Spleen (tissue), 11 donors: ENCODE data around the gene R3HDML. TPM values are rescaled to one million over a fixed set of nuclear protein-coding genes. Genes with fewer than 3 reads are reported as not detected.

Experiments used
- DNase-seq: peaks from one replicate; pipeline ENCODE4 v3.0.0-alpha.2; 2020
- H3K27ac ChIP-seq, 8 donors: fragments of 200-600 bp; sonication (generic) in 7 of 8; 1 replicate in 4 of 8; 2 replicates in 4 of 8; pipeline versions ENCODE4 v1.5.0 to v1.8.0; 2016 to 2021; ENCODE audit warnings: inconsistent platforms in 4 of 8, mild to moderate bottlenecking in 4 of 8, moderate library complexity in 1 of 8
- H3K27me3 ChIP-seq, 7 donors: fragments of 200-600 bp; sonication (generic) in 6 of 7; replicated peaks in 1 of 7; 1 replicate in 4 of 7; 2 replicates in 3 of 7; pipeline versions ENCODE4 v1.5.0 to v1.8.0; 2016 to 2021; ENCODE audit warnings: inconsistent platforms in 3 of 7, mild to moderate bottlenecking in 1 of 7
- H3K36me3 ChIP-seq, 6 donors: fragments of 200-600 bp; sonication (generic) in 5 of 6; 1 replicate in 4 of 6; 2 replicates in 2 of 6; pipeline versions ENCODE4 v1.5.0 to v1.8.0; 2016 to 2021; ENCODE audit warnings: inconsistent platforms in 2 of 6
- H3K4me1 ChIP-seq, 6 donors: fragments of 200-600 bp; sonication (generic) in 5 of 6; 1 replicate in 3 of 6; 2 replicates in 3 of 6; pipeline versions ENCODE4 v1.5.0 to v1.8.0; 2016 to 2021; ENCODE audit warnings: inconsistent platforms in 3 of 6
- H3K4me3 ChIP-seq, 8 donors: fragments of 200-600 bp; sonication (generic) in 7 of 8; 1 replicate in 4 of 8; 2 replicates in 4 of 8; pipeline versions ENCODE4 v1.5.0 to v1.8.0; 2016 to 2021; ENCODE audit warnings: inconsistent platforms in 4 of 8, mild to moderate bottlenecking in 4 of 8, moderate library complexity in 2 of 8
- H3K9me3 ChIP-seq, 8 donors: fragments of 200-600 bp; sonication (generic) in 7 of 8; 1 replicate in 4 of 8; 2 replicates in 4 of 8; pipeline versions ENCODE4 v1.5.0 to v1.8.0; 2016 to 2021; ENCODE audit warnings: inconsistent platforms in 4 of 8
- CTCF ChIP-seq, 11 experiments: fragments of 200-600 bp in 7 of 11; fragments of 450-650 bp in 4 of 11; sonication (generic) in 4 of 11; IDR thresholded peaks in 8 of 11; conservative IDR thresholded peaks in 3 of 11; 1 replicate in 7 of 11; 2 replicates in 4 of 11; pipeline versions ENCODE4 v1.4.0 to v1.8.0; 2016 to 2021; ENCODE audit warnings: antibody characterized with exemption in 11 of 11, inconsistent platforms in 4 of 11, mild to moderate bottlenecking in 1 of 11
- POLR2A ChIP-seq, 3 donors: fragments of 450-650 bp; IDR thresholded peaks; one replicate each; pipeline ENCODE4 v1.5.1; 2017; ENCODE audit warnings: antibody characterized with exemption in 3 of 3, mild to moderate bottlenecking in 1 of 3
- POLR2AphosphoS5 ChIP-seq, 3 donors: sonication (generic); formaldehyde crosslinking; IDR thresholded peaks; one replicate each; pipeline ENCODE4 v1.5.1; 2017; ENCODE audit warnings: antibody characterized with exemption in 3 of 3
- WGBS, 5 donors: extraction: QIAGEN DNeasy Blood & Tissue Kit in 3 of 5; methylation state at CpG; one replicate each; pipeline versions ENCODE4 v1.1.5 to v1.1.7; 2013 to 2018; 5-methylcytosine and 5-hydroxymethylcytosine counted together
- intact Hi-C: fragments of 100-400 bp; cut with DNase I; formaldehyde crosslinking; loops from one replicate; pipeline ENCODE4 v1.15.0; 2023; ENCODE audit warnings: low total_unique reads
- polyA plus RNA-seq, 3 donors: library from polyadenylated mRNA; stranded (reverse); fragments of 200-250 nt; gene quantifications; one replicate each; pipeline ENCODE4 v1.2.1, GENCODE V29; 2013
- total RNA-seq, 7 donors: library from RNA; depleted of rRNA in 3 of 7; stranded (reverse); fragments of >200 nt in 3 of 7; fragmentation: NEBNext Ultra II Directional in 4 of 7; extraction: Animal tissue kit (Norgen Biotek cat#: 25700) in 4 of 7; gene quantifications; one replicate each; pipeline versions ENCODE4 v1.1.0 to v1.2.1, GENCODE V29; 2016 to 2021
- donor health status: healthy with polysubstance abuse.
- donor health status: DM: no; HTN: no; CAD: no; lungs with moderate emphysema.
- donor health status: DM: no; HTN: no; CAD: no.
- donor health status: Bipolar disorder and iron deficiency.
- donor health status: healthy.
- donor health status: DM: no; HTN: no; CAD: no.
- donor health status: DM: yes; HTN: yes; CAD: no.

The R3HDML gene
- total and polyA plus RNA-seq, 10 donors, result not detected

DNA sequence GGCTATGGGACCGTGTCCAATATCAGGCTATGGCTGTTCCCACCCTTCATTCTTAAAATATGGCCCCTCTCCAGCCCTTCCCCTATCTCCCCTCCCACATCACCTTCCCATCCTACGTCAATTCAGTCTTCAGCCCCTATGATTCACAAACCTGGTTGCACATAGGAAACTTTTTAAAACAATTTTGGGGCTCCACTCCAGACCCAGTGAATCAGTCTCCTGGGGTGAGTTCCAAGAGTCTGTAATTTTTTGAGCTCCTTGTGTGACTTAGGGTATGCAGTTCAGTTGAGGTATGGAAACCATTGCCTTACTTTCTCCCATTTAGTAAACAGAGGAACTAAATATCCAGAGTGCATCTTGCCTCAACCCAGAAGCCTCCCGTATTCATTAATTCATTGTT, 24.2 kb downstream of the R3HDML start:
- Histone ChIP-seq H3K4me1 (no peaks in the 10 kb centered on the region), H3K36me3 (no peaks in the 10 kb centered on the region), H3K4me3 (no peak overlapping the region), H3K27ac (no peak overlapping the region), H3K9me3 (no peaks in the 10 kb centered on the region), H3K27me3 (peaks cover 0 to 11% (median 0%) of the 10 kb centered on the region in 7 donors)
- TF ChIP-seq CTCF (IDR thresholded peaks at IDR 0.05 in 8 of 11, conservative IDR thresholded peaks at IDR 0.05 in 3 of 11), result no peak
- TF ChIP-seq POLR2AphosphoS5 (IDR thresholded peaks at IDR 0.05), result no peak
- TF ChIP-seq POLR2A (IDR thresholded peaks at IDR 0.05), result no peak
- intact Hi-C loops, result no loop called here
- 63 to 93% (median 74%) methylated on average over 3 of the region's 3 CpGs for WGBS, 5 donors
- no peak for DNase-seq

DNA sequence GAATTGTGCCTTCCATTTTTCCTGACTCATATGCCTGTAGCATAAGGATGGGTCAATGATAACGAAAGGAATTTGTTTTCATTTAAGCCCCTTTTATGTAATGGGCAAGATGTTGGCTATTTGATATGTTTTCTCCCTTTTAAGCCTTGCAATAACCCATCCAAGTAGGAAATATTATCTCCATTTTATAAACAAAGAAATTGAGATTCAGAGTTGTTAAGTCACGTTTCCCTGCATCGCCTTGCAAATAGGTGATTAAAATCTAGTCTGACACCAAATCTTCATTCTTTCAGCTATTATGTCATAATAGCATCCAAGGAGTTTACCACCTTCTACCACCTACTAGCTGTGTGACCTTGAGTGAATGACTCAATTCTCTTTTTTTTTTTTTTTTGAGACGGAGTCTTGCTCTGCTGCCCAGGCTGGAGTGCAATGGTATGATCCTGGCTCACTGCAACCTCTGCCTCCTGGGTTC, 25.7 kb downstream of the R3HDML start:
- no peak for DNase-seq
- TF ChIP-seq POLR2AphosphoS5 (IDR thresholded peaks at IDR 0.05) (no peak), POLR2A (IDR thresholded peaks at IDR 0.05) (no peak), CTCF (IDR thresholded peaks at IDR 0.05 in 8 of 11, conservative IDR thresholded peaks at IDR 0.05 in 3 of 11) (no peak)
- H3K27ac ChIP-seq, result no peak overlapping the region
- H3K4me3 ChIP-seq, result no peak overlapping the region
- intact Hi-C loops, result no loop called here
- H3K27me3 ChIP-seq, result peaks cover 0 to 7% (median 0%) of the 10 kb centered on the region in 7 donors
- H3K4me1 ChIP-seq, result no peaks in the 10 kb centered on the region
- no peaks in the 10 kb centered on the region for H3K9me3 ChIP-seq
- WGBS, 5 donors, result 61 to 89% (median 75%) methylated on average over 4 of the region's 4 CpGs
- H3K36me3 ChIP-seq, result no peaks in the 10 kb centered on the region

DNA sequence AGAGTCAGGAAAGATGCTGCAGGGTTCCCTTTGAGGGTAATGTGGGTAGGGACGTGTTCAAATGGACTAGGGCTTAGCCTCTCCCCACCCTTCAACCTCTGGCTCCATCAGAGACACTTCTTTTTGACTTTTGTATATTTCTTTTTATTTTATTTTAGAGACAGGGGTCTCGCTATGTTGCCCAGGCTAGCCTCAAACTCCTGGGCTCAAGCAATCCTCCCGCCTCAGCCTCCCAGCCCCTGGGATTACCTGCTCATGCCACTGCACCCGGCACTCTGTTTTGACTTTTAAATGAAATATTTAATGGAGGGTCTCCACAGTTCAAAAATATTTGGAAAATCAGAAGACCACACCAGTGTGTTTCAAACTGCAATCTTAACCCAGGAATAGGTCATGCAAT, 27.2 kb downstream of the R3HDML start:
- TF ChIP-seq POLR2AphosphoS5 (IDR thresholded peaks at IDR 0.05) (no peak), POLR2A (IDR thresholded peaks at IDR 0.05) (no peak), CTCF (IDR thresholded peaks at IDR 0.05 in 8 of 11, conservative IDR thresholded peaks at IDR 0.05 in 3 of 11) (no peak)
- H3K9me3 ChIP-seq, result no peaks in the 10 kb centered on the region
- H3K4me3 ChIP-seq, result no peak overlapping the region
- intact Hi-C loops, result no loop called here
- no peaks in the 10 kb centered on the region for H3K4me1 ChIP-seq
- H3K36me3 ChIP-seq, result no peaks in the 10 kb centered on the region
- no peak for DNase-seq
- H3K27me3 ChIP-seq, result peaks cover 0 to 7% (median 0%) of the 10 kb centered on the region in 7 donors
- 76 to 85% (median 83%) methylated on average over 4 of the region's 4 CpGs for WGBS, 5 donors
- H3K27ac ChIP-seq, result no peak overlapping the region

DNA sequence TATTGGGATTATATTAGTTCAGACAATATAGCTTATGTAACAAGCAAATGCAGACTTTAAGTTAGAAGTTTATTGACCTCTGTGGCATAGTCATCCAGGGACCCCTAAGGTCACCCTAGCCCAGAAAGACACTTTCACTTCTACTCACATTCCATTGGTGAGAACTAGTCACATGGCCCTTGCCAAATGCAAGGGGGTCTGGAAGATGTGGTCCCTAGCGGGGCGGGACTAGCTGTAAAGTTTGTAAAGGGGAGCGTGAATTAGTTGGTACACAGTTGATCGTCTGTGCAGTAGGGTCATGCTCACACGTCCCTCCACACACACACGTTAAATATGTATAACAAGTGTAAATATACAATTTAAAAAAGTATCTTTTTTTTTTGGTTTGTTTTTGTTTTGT, 27.9 kb downstream of the R3HDML start:
- H3K27ac ChIP-seq, result no peak overlapping the region
- TF ChIP-seq POLR2A (IDR thresholded peaks at IDR 0.05) (no peak), CTCF (IDR thresholded peaks at IDR 0.05 in 8 of 11, conservative IDR thresholded peaks at IDR 0.05 in 3 of 11) (no peak), POLR2AphosphoS5 (IDR thresholded peaks at IDR 0.05) (no peak)

More for the DNA sequence above, 27.9 kb downstream of the R3HDML start:
- Histone ChIP-seq H3K4me3 (no peak overlapping the region), H3K27me3 (peaks cover 0 to 5% (median 0%) of the 10 kb centered on the region in 7 donors), H3K36me3 (no peaks in the 10 kb centered on the region), H3K9me3 (no peaks in the 10 kb centered on the region), H3K4me1 (no peaks in the 10 kb centered on the region)
- intact Hi-C loops, result no loop called here
- 89 to 97% (median 90%) methylated on average over 6 of the region's 6 CpGs for WGBS, 5 donors
- DNase-seq, result no peak
